AG09309 (cell line): ENCODE measurements around the gene TLR7.

Experiments used
- DNase-seq: peaks from one replicate; pipeline ENCODE4 v3.0.0-alpha.2; 2010; ENCODE audit warnings: low read depth
- H3K4me3 ChIP-seq: 2 replicates; pipeline ENCODE4 v1.5.1; 2011; ENCODE audit warnings: mild to moderate bottlenecking, low read depth, low read length, moderate library complexity; ENCODE audit not compliant: control insufficient read depth
- TF ChIP-seq, protein P1 (sequence below): IDR thresholded peaks from 2 replicates; pipeline ENCODE4 v1.5.1; 2011; ENCODE audit warnings: mild to moderate bottlenecking, low read depth, low read length, inconsistent platforms; ENCODE audit not compliant: insufficient read depth, control insufficient read depth; ENCODE audit errors: missing control alignments

Gene TLR7

DNA sequence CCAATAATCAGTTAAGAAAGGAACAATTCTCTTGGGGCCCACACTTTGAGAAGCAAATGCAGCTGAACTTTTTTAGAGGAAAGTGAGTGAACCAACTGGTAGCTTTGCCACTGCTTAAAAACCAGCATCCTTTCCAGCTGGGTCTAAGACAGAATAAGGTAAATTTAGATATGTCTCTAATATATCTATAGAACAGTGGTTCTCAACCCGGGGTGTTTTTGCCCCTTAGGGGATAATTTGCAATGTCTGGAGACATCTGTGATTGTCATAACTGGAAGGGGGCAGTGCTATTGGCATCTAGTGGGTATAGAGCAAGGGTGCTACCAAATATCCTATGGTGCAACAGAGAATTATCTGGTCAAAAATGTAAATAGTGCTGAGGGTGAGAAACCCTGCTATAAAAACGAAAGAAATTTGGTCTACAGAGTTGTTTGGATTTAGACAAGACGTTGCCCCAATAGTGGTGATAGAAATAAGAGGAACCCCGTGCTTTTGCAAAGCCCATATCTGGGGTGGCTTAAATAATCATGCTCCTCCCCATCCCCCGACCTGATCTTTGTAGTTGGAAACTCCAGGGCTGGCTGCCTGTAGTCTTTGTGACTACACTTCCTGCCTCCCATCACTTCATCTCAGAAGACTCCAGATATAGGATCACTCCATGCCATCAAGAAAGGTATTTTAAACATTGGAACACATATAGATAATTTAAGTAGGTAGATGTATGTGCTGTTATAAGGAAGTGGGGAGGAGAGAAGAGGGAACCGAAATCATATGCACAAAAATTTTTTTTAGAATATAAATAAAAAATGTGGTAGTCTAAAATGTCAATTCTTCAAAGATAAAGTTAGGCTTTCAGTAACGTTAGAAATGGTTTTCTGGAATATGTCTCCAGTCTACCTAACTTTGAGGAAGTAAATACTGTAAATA is at the start of gene TLR7:
Gene TLR7, plus strand, starts transcription at position 622 of the 927 bp plus-strand sequence. CDS start 507 bp downstream, outside the sequence.
- TF ChIP-seq, protein P1, sequence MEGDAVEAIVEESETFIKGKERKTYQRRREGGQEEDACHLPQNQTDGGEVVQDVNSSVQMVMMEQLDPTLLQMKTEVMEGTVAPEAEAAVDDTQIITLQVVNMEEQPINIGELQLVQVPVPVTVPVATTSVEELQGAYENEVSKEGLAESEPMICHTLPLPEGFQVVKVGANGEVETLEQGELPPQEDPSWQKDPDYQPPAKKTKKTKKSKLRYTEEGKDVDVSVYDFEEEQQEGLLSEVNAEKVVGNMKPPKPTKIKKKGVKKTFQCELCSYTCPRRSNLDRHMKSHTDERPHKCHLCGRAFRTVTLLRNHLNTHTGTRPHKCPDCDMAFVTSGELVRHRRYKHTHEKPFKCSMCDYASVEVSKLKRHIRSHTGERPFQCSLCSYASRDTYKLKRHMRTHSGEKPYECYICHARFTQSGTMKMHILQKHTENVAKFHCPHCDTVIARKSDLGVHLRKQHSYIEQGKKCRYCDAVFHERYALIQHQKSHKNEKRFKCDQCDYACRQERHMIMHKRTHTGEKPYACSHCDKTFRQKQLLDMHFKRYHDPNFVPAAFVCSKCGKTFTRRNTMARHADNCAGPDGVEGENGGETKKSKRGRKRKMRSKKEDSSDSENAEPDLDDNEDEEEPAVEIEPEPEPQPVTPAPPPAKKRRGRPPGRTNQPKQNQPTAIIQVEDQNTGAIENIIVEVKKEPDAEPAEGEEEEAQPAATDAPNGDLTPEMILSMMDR, result no peak
- no peak within 1 kb of the TSS for H3K4me3 ChIP-seq
- no peak for DNase-seq

- TF ChIP-seq, protein P1, result no peak
- H3K4me3 ChIP-seq, result no peak overlapping the region
- DNase-seq, result no peak
Measured at GRCh38 chrX:12817528-12817927, 49.3 kb upstream of the TLR7 start.

DNA sequence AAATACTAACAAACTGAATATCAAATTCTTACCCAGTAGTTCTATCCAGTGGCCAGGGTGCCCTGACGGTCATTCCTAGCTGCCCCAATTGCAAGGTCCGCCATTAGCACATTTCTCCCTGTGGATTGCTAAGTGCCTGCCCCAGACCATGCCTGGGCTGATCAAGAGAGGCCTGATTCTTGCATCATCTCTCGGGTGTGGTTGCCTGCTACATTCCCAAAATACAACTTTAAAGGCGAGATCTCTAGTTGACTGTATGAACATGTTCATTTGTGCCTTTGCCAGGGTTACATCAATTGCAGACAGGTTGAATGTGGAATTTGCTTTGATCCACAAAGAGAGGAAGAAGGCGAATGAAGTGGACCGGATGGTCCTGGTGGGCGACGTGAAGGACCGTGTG is 47.6 kb upstream of the TLR7 start:
- H3K4me3 ChIP-seq, result no peak overlapping the region
- TF ChIP-seq, protein P1, result no peak
- no peak for DNase-seq

- DNase-seq, result no peak
- H3K4me3 ChIP-seq, result no peak overlapping the region
- TF ChIP-seq, protein P1, result no peak
Measured at GRCh38 chrX:12820737-12821136, 46.1 kb upstream of the TLR7 start.

DNA sequence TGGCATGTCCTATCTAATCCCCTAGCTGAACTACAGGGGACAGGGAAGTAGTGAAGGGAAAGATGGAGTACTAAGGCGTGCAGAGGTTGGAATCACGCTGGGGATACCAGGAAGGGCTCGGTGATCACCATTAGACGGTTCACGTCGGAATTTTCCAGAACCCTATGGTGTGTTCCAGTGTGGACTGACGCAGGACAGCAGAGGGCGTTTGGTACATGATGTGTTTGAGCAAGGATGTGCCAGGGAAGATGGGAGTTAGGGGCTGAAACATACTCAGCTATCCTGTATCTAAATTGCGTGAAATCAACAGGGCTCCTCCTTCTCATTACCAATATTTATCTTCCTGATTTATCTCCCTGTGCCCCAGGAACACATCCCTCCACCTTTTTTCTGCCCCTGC is 41.9 kb upstream of the TLR7 start:
- no peak for DNase-seq
- TF ChIP-seq, protein P1, result no peak
- H3K4me3 ChIP-seq, result no peak overlapping the region

- TF ChIP-seq, protein P1, result no peak
- H3K4me3 ChIP-seq, result no peak overlapping the region
- DNase-seq, result no peak
Measured at GRCh38 chrX:12825801-12826200, 41.1 kb upstream of the TLR7 start.
